ENCODE results near the gene HGS. TPM values are rescaled to one million over a fixed set of nuclear protein-coding genes. Genes with fewer than 3 reads are reported as not detected.
"Not testable (repeated sequence)": the region's sequence is repeated elsewhere in the genome, so short reads cannot be mapped to it uniquely, and the experiment has no call there.

The HGS gene
- total RNA-seq, 1 donor from 2014 or later: 40.3 TPM

DNA sequence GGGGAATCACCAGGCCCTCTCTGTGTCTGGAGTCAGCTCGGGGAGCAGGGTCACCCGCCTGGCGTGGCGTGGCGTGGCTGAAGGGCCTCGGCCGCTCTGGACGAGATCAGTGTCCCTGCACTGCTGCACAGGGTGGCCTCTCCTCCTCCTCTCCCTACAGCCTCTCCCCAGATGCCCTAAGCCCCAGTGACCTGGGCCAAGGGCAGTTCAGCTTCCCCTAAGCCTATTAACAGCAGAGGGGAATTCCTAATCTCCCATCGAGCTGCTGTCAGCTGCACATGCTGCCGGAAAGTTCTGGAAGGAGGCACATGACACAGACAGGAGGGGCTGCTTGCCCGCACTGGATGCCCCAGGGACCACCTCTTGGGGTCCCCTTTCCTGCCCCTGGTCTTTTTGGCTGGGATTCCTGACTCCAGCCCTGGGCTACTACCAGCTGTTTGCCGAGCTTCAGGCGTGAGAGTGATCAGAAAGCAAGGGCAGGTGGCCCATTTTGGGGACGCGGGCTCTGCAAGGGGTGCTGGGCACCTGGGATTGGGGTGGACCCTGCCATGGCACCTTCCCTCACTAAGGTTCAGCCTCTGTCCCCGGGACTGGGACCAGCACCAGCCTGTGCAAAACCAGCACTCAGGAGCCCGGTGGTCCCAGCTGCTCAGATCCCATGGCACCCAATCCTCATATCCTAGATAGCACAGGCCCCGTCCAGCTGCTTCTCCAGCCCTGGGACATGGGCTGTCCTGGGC is 28.3 kb upstream of the HGS start:
- DNase-seq (ENCODE audit: low spot score): no peak

DNA sequence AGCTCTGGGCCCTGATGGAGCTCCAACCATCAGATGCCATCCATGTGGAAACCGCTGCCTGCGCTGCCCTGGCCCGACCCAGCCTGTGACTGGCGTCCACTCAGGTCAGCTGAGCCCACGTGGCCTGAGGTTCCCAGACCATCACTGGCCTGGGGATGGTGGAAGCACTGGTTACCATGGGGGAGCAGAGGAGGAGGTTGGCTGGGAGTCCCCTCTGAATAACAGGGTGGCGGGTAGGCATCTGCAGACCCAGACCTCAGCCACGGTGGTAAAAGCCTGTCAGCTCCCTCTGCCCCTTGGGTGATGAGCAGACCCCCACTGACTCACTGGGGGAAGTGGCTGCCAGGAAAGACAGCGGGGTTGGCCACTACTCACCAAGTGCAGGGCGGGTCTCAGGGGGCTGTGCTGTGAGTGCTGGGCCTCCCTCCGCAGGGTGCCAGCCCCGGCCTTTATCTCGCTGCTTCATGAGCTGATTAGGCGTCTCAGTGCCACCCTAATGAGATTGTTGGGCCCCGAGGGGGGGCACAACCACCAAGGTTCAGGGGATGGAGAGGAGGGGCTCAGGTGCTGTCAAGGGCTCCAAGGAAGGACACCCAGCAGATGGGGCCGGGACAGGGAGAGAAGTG is 27.6 kb upstream of the HGS start, which contains the start of gene PDE6G:
Gene PDE6G, minus strand, starts transcription at position 425 of the 626 bp plus-strand sequence. CDS start 3,237 bp downstream, outside the sequence.
- DNase-seq (ENCODE audit: low spot score) (no peak), ATAC-seq (peak; percentile 6)

More for the DNA sequence above, 28.3 kb upstream of the HGS start:
- peak; percentile 8 for ATAC-seq

DNA sequence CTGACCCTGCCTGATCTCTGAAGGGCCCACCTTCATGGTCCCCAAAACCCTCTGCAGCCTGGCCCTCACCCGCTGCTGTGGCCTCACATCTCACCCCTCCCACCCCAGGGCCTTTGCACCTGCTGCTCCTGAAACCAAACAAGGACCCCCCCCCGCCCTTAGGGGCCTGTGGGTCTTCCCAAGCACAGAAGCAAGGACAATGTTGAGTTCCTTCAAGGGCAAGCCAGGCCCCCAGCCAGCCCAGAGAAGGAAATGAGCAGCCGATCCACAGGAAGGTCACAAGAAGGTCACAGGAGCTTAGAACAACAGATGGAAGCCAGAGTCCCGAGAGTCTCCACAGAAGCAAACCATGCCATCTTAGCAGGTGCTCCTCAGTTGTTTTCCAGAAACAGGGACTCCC is 27.0 kb upstream of the HGS start:
- DNase-seq (ENCODE audit: low spot score): no peak
- no peak for ATAC-seq

- DNase-seq (ENCODE audit: low spot score) (no peak), ATAC-seq (no peak)
Observed at GRCh38 chr17:81659038-81659437, 24.8 kb upstream of the HGS start.

DNA sequence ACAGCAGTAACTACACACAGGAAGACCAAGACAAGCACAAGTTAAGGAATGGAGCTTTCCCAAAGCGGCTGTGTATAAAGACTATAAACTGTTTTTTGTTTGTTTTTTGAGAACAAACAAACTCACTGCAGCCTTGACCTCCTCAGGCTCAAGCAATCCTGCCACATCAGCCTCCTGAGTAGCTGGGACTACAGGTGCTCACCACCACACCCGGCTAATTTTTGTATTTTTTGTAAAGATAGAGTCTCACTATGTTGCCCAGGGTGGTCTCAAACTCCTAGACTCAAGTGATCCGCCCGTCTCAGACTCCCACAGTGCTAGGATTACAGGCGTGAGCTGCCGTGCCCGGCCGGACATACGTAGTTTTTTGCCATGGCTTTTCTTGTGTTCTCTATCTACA is 23.4 kb upstream of the HGS start:
- ATAC-seq: no peak
- DNase-seq (ENCODE audit: low spot score): no peak

DNA sequence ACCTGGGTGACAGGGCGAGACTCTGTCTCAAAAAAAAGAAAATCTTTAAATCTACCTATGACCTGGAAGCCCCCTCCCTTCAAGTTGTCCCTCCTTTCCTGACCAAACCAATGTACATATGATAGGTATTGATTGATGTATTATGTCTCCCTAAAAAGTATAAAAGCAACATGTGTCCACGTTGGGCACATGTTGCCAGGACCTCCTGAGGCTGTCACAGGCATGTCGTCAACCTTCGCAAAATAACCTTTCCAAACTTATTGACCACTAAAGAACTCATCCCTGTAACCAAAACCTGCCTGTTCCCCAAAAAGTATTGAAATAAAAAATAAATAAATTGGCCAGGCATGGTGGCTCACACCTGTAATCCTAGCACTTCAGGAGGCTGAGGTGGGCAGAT is 21.8 kb upstream of the HGS start:
- ATAC-seq (no peak), DNase-seq (ENCODE audit: low spot score) (no peak)

DNA sequence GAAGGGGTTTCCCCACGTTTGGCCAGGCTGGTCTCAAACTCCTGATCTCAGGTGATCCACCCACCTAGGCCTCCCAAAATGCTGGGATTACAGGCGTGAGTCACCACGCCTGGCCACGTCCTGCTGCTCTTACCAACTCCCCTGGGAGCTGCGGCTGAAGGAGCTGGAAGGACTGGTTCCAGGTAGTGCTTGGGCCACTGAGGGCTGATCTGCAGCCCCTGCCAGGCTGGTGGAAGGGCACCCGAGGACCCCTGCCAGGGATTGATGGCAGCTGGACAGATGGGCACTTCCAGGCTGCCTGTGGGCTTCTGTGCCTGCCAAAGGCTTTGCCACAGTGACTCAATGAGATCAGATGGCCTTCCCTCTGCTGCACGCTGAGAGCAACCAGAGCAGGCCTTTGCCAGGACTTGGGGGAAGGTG is 19.8 kb upstream of the HGS start:
- ATAC-seq (no peak), DNase-seq (ENCODE audit: low spot score) (no peak)

DNA sequence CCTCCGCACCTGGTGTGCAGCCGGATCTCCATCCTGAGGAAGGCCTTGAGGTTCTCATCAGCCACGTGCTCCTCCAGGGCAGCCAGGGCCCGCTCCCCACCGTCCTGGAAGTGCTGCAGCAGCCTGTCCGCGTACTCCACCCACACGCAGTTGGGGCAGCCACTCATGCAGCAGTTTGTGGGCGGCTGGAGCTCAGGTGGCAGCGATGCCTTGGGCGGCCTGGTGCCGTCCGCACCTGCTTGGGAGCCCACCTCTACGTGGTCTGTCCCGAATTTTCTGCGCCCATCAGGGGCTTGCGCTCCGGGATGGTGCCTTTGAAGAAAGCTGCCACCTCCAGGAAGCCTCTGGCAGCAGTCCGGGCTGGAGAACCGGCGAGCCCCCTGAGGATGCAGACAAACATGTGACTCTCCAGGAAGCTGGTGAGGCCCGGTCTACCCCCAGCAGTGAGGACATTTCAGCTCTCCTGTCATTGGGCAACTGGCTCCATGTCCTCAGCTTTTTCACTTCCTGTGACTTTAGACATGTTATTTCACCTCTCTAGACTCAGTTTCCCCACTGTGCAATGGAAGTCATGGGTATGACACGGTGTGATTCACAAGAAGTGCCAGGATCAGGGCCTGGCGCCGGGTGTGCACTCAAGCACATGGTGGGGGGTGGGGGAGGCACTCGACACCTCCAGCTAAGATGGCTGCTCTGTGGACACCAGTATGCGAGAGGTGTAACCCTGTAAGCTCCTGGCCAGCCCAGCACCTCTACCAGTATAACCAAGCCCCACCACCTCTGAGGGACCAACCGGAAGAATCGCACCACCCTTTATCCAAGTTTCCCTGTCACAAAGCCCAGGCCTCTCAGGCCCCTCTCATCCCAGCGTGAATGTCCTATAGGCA is 18.4 kb upstream of the HGS start:
- ATAC-seq (peak; percentile 7), DNase-seq (ENCODE audit: low spot score) (no peak)

DNA sequence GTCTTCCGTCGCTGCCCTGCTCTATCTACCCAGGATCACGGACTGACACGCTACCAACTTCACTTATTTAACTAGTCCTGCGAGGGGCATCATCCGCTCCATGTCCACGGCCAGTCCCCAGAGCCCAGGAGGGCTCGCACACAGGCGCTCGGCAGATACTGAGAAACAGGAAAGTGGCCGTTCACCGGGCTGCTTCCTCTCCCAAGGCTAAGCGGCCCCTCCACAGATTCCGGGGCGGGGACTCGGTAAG is 17.8 kb upstream of the HGS start:
- peak; percentile 21 for ATAC-seq
- no peak for DNase-seq (ENCODE audit: low spot score)

DNA sequence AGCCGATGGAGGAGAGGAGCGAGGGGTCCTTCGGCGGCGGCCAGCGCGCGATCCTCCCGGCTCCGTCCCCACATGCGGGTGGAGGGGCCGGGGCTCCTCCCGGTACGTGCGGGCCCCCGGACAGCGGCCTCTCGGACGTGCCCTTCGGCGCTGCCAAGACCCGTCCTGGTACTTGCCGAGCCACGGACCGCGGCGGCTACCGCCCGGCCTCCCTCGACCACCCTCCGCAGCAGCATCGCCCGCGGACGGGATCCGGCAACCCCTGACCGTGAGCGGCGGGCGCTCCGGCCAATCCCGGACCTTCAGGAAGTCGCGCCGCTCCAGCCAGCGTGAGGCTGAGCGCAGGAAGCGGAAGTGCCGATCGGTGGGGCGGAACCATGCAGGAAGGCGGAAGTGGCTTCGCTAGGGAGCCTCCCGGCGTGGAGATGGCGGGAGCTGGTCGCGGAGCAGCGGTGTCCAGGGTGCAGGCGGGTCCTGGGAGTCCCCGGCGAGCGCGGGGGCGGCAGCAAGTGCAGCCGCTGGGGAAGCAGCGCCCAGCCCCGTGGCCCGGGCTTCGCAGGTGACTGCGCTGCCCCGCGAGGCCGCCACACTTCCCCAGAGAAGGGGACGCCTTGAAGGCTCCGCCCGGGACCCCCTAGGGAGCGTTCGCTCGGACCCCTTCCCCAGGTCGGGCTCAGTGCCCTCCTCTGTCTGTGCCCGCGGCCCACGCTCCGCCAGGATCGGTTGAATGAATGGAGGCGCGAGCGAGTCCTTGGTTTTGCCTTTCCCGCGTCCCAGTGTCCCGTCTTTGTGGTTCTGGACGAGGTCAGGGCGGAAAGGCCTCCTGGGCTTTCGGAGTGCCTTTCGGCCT is 17.2 kb upstream of the HGS start, which contains the start of the genes CCDC137 and OXLD1:
Gene CCDC137, plus strand, starts transcription at position 396 of the 850 bp plus-strand sequence. Its CDS starts 30 bp downstream, at position 426.
Gene OXLD1, minus strand, starts transcription at position 264 of the 850 bp plus-strand sequence. Its CDS starts 28 bp downstream, at position 236.
- peak; percentile 97 for ATAC-seq

GRCh38 chr17:81667754-81668153 is 16.1 kb upstream of the HGS start:
- ATAC-seq: no peak
- no peak for DNase-seq (ENCODE audit: low spot score)

More for the DNA sequence above, 17.2 kb upstream of the HGS start, which contains the start of the genes CCDC137 and OXLD1:
- peak; percentile 97 for DNase-seq (ENCODE audit: low spot score)

- DNase-seq (ENCODE audit: low spot score): no peak
- no peak for ATAC-seq
Observed at GRCh38 chr17:81672504-81672903, 11.3 kb upstream of the HGS start.

GRCh38 chr17:81672954-81673353 is 10.9 kb upstream of the HGS start:
- DNase-seq (ENCODE audit: low spot score) (no peak), ATAC-seq (no peak)

DNA sequence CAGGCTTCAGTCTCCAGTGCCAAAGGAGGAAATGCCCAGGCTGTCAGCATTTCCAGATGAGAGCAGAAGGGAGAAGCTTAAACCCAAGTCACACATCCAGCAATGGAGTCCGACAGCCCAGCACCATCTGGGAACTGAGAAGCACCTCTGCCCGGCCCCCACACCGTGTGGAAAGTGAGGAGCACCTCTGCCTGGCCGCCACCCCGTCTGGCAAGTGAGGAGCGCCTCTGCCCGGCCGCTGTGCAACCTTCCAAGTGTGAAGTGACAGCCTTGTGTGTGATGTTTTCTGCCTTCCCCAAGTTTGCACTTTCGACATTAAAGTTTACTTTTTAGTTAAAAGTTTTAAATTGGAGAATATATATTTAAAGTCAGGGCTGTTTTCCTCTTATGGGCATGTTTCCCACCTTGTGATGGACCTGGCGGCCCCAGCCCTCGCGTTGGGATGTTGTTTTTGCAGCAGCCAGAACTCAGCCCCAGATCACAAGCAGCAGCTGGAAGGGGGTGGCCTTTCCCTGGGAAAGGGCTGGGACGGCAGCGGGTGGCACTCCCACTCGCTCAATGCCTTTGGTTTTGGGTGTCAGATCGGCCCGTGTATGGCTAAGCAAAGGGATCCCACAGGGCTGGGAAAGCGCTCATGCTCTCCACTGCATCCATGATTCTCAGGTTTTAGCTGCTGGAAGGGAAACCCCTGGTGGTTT is 10.1 kb upstream of the HGS start:
- DNase-seq (ENCODE audit: low spot score) (no peak), ATAC-seq (no peak)

DNA sequence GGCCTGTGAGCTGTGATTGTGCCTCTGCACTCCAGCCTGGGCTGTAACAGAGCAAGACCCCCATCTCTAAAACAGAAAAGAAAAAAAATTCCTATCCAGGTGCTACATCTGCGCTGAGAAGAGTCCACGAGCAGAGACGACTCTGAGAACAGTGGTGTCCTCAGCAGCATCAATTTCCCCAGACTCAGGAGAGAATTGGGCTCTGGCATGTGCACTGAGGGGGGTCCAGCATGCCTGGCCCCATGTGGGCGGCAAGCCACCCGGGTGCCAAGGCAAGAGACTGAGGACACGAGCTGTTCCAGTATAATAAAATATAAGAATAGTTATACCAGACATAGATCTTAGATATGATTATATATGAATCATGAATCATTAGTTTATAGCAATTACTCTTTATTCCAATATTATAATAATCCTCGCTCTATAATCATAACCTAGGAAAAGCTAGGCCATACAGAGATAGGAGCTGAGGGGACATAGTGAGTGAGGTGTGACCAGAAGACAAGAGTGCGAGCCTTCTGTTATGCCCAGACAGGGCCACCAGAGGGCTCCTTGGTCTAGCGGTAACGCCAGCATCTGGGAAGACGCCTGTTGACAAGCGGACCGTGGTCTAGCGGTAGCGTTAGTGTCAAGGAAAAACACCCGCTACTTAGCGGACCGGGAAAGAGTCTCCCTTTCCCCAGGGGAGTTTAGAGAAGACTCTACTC is 8.1 kb upstream of the HGS start:
- ATAC-seq; DNase-seq (ENCODE audit: low spot score): not testable (repeated sequence)

DNA sequence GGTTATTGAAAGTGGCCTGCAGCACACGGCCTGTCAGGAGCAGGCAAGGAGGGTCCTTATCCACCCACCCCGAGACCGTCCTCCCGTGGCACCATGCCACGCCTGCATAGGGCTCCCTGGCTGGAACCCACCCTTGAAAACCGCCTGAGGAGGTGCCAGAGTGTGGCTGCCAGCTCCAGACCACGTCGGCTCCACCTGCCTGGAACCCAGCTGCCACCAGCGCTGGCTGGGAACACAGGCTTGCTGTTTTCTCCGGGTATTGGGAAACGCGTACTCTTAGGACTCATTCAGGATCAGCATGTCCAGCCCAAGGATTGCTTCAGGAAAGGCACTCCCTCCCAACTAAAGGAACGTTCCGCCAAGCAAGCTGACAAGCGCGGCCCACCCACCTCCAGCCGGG is 6.9 kb upstream of the HGS start:
- DNase-seq (ENCODE audit: low spot score) (peak; percentile 67), ATAC-seq (peak; percentile 78)

- ATAC-seq: peak; percentile 49
- DNase-seq (ENCODE audit: low spot score): peak; percentile 74
Observed at GRCh38 chr17:81680150-81680549, 3.7 kb upstream of the HGS start.

GRCh38 chr17:81681672-81682071 is 2.1 kb upstream of the HGS start:
- ATAC-seq (no peak), DNase-seq (ENCODE audit: low spot score) (no peak)

DNA sequence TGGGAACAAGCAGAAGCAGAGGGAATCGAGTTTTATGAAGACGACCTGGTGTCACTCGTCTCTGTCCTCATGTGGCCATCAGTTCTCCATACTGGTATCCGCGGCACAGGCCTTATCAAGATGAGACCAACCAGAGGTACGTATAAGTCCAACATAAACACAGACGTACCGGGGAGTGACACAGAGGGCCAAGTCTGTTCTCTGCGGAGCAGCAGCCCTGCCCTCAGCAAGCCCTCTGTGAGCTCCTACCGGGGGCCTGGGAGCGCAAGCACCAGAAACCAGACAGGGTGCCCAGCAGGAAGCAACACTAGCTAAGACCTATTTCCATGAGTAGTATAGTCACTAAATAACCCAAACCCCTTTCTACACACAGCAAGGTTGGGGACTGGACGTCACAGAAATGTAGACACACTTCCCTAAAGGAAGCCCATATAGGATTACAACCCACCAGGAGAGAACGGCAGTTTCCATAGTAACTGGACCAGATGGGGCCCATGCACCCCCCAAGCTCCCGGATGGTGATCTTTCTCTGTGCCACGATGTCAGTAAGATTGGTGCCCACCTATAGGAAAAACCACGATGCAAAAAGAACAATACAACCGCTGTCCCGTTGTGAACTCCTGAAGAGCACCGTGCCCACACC is 1.1 kb upstream of the HGS start:
- no peak for DNase-seq (ENCODE audit: low spot score)
- no peak for ATAC-seq
